ENCODE measurements around the gene EVA1C. TPM values are rescaled to one million over a fixed set of nuclear protein-coding genes. Genes with fewer than 3 reads are reported as not detected.

The EVA1C gene
- polyA plus RNA-seq, 1 donor from 2014 or later, result 2.1 TPM

DNA sequence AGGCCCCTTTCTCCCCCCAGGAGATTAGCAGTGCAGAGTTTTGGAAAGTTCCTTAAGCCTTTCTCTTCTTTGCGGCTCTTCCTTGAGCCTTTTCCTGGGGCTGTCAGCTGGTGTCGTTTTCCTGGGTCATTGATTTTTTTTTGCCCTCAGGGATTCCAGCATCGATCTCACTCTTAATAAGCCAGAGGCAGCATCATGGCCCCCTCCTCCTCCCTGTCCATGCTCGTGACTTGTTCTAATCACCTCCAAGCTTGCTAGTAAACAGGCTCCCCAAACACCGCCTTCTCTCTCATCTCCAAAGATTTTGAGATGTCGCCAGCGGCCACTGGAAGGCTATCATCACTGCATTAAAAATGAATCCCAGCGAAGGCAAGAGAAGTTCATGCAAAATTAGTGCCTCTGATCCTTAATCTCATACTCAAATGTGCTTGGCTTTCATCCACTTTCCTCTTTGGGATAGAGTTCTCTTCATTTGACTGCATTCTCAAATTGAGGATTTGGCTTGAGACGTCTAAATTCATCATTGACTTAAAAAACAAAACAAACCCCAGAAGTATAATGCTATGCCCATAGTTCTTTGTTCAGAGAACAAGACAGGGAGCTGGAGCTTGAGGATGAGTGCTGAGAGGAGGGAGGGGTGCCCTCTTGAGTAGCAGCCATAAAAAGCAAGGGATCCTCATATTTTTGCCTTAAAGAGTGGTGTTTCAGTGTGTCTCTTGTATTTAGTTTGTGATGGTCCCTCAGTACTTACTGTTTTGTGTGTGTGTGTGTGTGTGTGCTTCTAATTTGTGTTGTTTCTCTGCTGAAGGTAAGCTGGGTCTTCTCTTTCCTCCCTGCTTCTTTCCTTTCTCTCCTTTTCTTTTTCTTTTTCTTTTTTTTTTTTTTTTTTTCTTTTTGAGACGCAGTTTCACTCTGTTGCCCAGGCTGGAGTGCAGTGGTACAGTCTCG is 3.2 kb downstream of the EVA1C start:
- no peak for TF ChIP-seq EZH2 (IDR thresholded peaks at IDR 0.05; ENCODE audit: borderline replicate concordance, insufficient read depth, low read length, poor library complexity, severe bottlenecking)
- no peak for TF ChIP-seq TAF1 (IDR thresholded peaks at IDR 0.05; ENCODE audit: low read depth)
- TF ChIP-seq EP300 (conservative IDR thresholded peaks at IDR 0.05; ENCODE audit: poor library complexity, severe bottlenecking), result no peak
- TF ChIP-seq MXI1 (conservative IDR thresholded peaks at IDR 0.05; ENCODE audit: poor library complexity, severe bottlenecking), result no peak
- no peak for TF ChIP-seq SMC3 (conservative IDR thresholded peaks at IDR 0.05; ENCODE audit: poor library complexity)
- TF ChIP-seq, protein P1, sequence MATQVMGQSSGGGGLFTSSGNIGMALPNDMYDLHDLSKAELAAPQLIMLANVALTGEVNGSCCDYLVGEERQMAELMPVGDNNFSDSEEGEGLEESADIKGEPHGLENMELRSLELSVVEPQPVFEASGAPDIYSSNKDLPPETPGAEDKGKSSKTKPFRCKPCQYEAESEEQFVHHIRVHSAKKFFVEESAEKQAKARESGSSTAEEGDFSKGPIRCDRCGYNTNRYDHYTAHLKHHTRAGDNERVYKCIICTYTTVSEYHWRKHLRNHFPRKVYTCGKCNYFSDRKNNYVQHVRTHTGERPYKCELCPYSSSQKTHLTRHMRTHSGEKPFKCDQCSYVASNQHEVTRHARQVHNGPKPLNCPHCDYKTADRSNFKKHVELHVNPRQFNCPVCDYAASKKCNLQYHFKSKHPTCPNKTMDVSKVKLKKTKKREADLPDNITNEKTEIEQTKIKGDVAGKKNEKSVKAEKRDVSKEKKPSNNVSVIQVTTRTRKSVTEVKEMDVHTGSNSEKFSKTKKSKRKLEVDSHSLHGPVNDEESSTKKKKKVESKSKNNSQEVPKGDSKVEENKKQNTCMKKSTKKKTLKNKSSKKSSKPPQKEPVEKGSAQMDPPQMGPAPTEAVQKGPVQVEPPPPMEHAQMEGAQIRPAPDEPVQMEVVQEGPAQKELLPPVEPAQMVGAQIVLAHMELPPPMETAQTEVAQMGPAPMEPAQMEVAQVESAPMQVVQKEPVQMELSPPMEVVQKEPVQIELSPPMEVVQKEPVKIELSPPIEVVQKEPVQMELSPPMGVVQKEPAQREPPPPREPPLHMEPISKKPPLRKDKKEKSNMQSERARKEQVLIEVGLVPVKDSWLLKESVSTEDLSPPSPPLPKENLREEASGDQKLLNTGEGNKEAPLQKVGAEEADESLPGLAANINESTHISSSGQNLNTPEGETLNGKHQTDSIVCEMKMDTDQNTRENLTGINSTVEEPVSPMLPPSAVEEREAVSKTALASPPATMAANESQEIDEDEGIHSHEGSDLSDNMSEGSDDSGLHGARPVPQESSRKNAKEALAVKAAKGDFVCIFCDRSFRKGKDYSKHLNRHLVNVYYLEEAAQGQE (IDR thresholded peaks at IDR 0.05; ENCODE audit: borderline replicate concordance), result no peak
- no peak for TF ChIP-seq CTCF (IDR thresholded peaks at IDR 0.05; ENCODE audit: poor library complexity, severe bottlenecking)
- TF ChIP-seq POLR2AphosphoS5 (IDR thresholded peaks at IDR 0.05), result no peak
- no peak for TF ChIP-seq RAD21 (conservative IDR thresholded peaks at IDR 0.05)
- Histone ChIP-seq H3K4me3 (ENCODE audit: low read length) (no peak overlapping the region), H2AFZ (ENCODE audit: low read depth, low read length) (no peak overlapping the region), H3K79me2 (replicated peaks; ENCODE audit: insufficient read depth, low read length) (no peaks in the 10 kb centered on the region), H3K27ac (ENCODE audit: low read length) (no peak overlapping the region), H3K9ac (ENCODE audit: low read length) (no peak overlapping the region), H4K20me1 (ENCODE audit: insufficient read depth) (no peaks in the 10 kb centered on the region), H3K27me3 (ENCODE audit: insufficient read depth, low read depth, low read length) (peaks cover 47% of the 10 kb centered on the region), H3K9me3 (ENCODE audit: low read length) (no peaks in the 10 kb centered on the region), H3K4me2 (ENCODE audit: low read length) (no peak overlapping the region), H3K9me2 (ENCODE audit: insufficient read depth, low read length) (no peaks in the 10 kb centered on the region), H3F3A (ENCODE audit: insufficient read depth, low read length, poor library complexity, severe bottlenecking) (no peaks in the 10 kb centered on the region), H3K36me3 (ENCODE audit: insufficient read depth, low read length) (no peaks in the 10 kb centered on the region)

DNA sequence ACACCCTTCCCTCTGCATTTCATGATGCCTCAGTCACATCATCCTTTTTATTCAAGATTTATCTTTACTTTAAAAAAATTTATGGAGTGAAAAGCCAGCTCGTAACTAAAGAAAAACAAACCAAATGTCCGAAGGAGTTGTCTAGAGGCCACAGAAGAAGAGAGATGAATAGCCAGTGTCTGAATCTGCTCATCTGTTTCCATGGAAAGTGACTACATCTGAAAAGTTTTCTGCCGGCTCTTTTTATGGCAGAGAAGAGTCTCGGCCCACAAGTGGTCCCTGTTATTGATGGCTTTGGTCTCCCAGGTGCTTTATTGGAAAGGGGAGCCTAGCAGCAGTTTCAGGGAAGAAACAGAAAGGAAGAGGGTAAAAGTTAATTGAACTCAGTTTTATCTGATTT is 5.6 kb downstream of the EVA1C start:
- Histone ChIP-seq H4K20me1 (ENCODE audit: insufficient read depth) (no peaks in the 10 kb centered on the region), H3K36me3 (ENCODE audit: insufficient read depth, low read length) (no peaks in the 10 kb centered on the region), H3K9ac (ENCODE audit: low read length) (no peak overlapping the region), H3K4me3 (ENCODE audit: low read length) (no peak overlapping the region), H3K9me2 (ENCODE audit: insufficient read depth, low read length) (no peaks in the 10 kb centered on the region), H3F3A (ENCODE audit: insufficient read depth, low read length, poor library complexity, severe bottlenecking) (no peaks in the 10 kb centered on the region), H3K9me3 (ENCODE audit: low read length) (peaks cover 5% of the 10 kb centered on the region), H3K27ac (ENCODE audit: low read length) (no peak overlapping the region), H3K4me2 (ENCODE audit: low read length) (no peak overlapping the region), H3K79me2 (replicated peaks; ENCODE audit: insufficient read depth, low read length) (no peaks in the 10 kb centered on the region), H2AFZ (ENCODE audit: low read depth, low read length) (no peak overlapping the region), H3K27me3 (ENCODE audit: insufficient read depth, low read depth, low read length) (peaks cover 23% of the 10 kb centered on the region)
- TF ChIP-seq RAD21 (conservative IDR thresholded peaks at IDR 0.05) (no peak), EP300 (conservative IDR thresholded peaks at IDR 0.05; ENCODE audit: poor library complexity, severe bottlenecking) (no peak), MXI1 (conservative IDR thresholded peaks at IDR 0.05; ENCODE audit: poor library complexity, severe bottlenecking) (no peak), SMC3 (conservative IDR thresholded peaks at IDR 0.05; ENCODE audit: poor library complexity) (no peak), CTCF (IDR thresholded peaks at IDR 0.05; ENCODE audit: poor library complexity, severe bottlenecking) (no peak), POLR2AphosphoS5 (IDR thresholded peaks at IDR 0.05) (no peak), EZH2 (IDR thresholded peaks at IDR 0.05; ENCODE audit: borderline replicate concordance, insufficient read depth, low read length, poor library complexity, severe bottlenecking) (no peak), TAF1 (IDR thresholded peaks at IDR 0.05; ENCODE audit: low read depth) (no peak)
- TF ChIP-seq, protein P1 (IDR thresholded peaks at IDR 0.05; ENCODE audit: borderline replicate concordance), result no peak
